Gastroesophageal sphincter (tissue), 4 donors: ENCODE results near the gene TESPA1. TPM values are rescaled to one million over a fixed set of nuclear protein-coding genes. Genes with fewer than 3 reads are reported as not detected.

Source experiments
- ATAC-seq: fragments of 150-250 bp; one replicate; pipeline ENCODE4 v1.9.1; 2016; ENCODE audit warnings: mild to moderate bottlenecking, moderate library complexity
- H3K27ac ChIP-seq, 4 donors: fragments of 200-600 bp; sonication (generic) in 3 of 4; 1 replicate in 3 of 4; 2 replicates in 1 of 4; pipeline ENCODE4 v1.5.1; 2016 to 2019
- H3K27me3 ChIP-seq: fragments of 200-600 bp; sonication (generic); one replicate; pipeline ENCODE4 v1.5.1; 2019
- H3K36me3 ChIP-seq, 2 donors: fragments of 200-600 bp; sonication (generic); one replicate each; pipeline ENCODE4 v1.5.1; 2019; ENCODE audit warnings: control low read depth in 1 of 2
- H3K4me1 ChIP-seq, 3 donors: fragments of 200-600 bp; sonication (generic); 1 replicate in 2 of 3; 2 replicates in 1 of 3; pipeline ENCODE4 v1.5.1; 2016 to 2019; ENCODE audit warnings: control low read depth in 2 of 3
- H3K4me3 ChIP-seq, 2 donors: fragments of 200-600 bp; sonication (generic); one replicate each; pipeline ENCODE4 v1.5.1; 2019; ENCODE audit warnings: mild to moderate bottlenecking in 1 of 2, moderate library complexity in 1 of 2
- H3K9me3 ChIP-seq, 3 donors: fragments of 200-600 bp; sonication (generic); one replicate each; pipeline ENCODE4 v1.5.1; 2017 to 2019; ENCODE audit warnings: control low read depth in 2 of 3
- EP300 ChIP-seq: sonication (generic); formaldehyde crosslinking; IDR thresholded peaks from one replicate; pipeline ENCODE4 v1.6.1; 2017; ENCODE audit warnings: antibody characterized with exemption, mild to moderate bottlenecking
- POLR2A ChIP-seq, 2 donors: fragments of 450-650 bp; IDR thresholded peaks; one replicate each; pipeline ENCODE4 v1.6.1; 2017; ENCODE audit warnings: antibody characterized with exemption in 2 of 2, mild to moderate bottlenecking in 2 of 2, moderate library complexity in 1 of 2
- POLR2AphosphoS5 ChIP-seq: sonication (generic); formaldehyde crosslinking; IDR thresholded peaks from one replicate; pipeline ENCODE4 v1.6.1; 2017; ENCODE audit warnings: antibody characterized with exemption
- WGBS, 2 donors: methylation state at CpG; one replicate each; pipeline ENCODE4 v1.1.5; 2018; ENCODE audit warnings: low coverage in 1 of 2; 5-methylcytosine and 5-hydroxymethylcytosine counted together
- total RNA-seq, 4 donors: library from RNA; depleted of rRNA; stranded (reverse); fragments of >200 nt; gene quantifications; one replicate each; pipeline ENCODE4 v1.1.0, GENCODE V29; 2016
- TF ChIP-seq, protein P1 (sequence below), 4 experiments: fragments of 200-600 bp in 2 of 4; fragments of 450-650 bp in 2 of 4; sonication (generic) in 1 of 4; IDR thresholded peaks; one replicate each; pipeline ENCODE4 v1.5.1; 2017 to 2019; ENCODE audit warnings: antibody characterized with exemption in 4 of 4, mild to moderate bottlenecking in 2 of 4, moderate library complexity in 2 of 4

Gene TESPA1
- total RNA-seq, 4 donors from 2014 or later, result 0.17 to 3.2 (median 1.8) TPM

GRCh38 chr12:54958048-54958658 is 26.4 kb downstream of the TESPA1 start:
- Histone ChIP-seq H3K27ac (no peak overlapping the region), H3K36me3 (no peaks in the 10 kb centered on the region), H3K4me1 (no peaks in the 10 kb centered on the region), H3K27me3 (peaks cover 8% of the 10 kb centered on the region), H3K9me3 (no peaks in the 10 kb centered on the region), H3K4me3 (no peak overlapping the region)
- TF ChIP-seq EP300 (no peak), POLR2A (IDR thresholded peaks at IDR 0.05) (no peak), POLR2AphosphoS5 (no peak)
- TF ChIP-seq, protein P1, sequence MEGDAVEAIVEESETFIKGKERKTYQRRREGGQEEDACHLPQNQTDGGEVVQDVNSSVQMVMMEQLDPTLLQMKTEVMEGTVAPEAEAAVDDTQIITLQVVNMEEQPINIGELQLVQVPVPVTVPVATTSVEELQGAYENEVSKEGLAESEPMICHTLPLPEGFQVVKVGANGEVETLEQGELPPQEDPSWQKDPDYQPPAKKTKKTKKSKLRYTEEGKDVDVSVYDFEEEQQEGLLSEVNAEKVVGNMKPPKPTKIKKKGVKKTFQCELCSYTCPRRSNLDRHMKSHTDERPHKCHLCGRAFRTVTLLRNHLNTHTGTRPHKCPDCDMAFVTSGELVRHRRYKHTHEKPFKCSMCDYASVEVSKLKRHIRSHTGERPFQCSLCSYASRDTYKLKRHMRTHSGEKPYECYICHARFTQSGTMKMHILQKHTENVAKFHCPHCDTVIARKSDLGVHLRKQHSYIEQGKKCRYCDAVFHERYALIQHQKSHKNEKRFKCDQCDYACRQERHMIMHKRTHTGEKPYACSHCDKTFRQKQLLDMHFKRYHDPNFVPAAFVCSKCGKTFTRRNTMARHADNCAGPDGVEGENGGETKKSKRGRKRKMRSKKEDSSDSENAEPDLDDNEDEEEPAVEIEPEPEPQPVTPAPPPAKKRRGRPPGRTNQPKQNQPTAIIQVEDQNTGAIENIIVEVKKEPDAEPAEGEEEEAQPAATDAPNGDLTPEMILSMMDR (IDR thresholded peaks at IDR 0.05), result peak; percentile 35 to 65 (median 58)
- ATAC-seq, result no peak
- WGBS, 2 donors, result 86 to 93% methylated on average over 3 of the region's 3 CpGs

- Histone ChIP-seq H3K27ac (no peak overlapping the region), H3K4me3 (no peak overlapping the region), H3K4me1 (no peaks in the 10 kb centered on the region), H3K36me3 (no peaks in the 10 kb centered on the region), H3K27me3 (peaks cover 8% of the 10 kb centered on the region), H3K9me3 (no peaks in the 10 kb centered on the region)
- TF ChIP-seq, protein P1 (IDR thresholded peaks at IDR 0.05), result no peak
- no peak for TF ChIP-seq EP300
- no peak for TF ChIP-seq POLR2A (IDR thresholded peaks at IDR 0.05)
- TF ChIP-seq POLR2AphosphoS5, result no peak
- ATAC-seq, result no peak
- 73 to 78% methylated on average over 9 of the region's 10 CpGs for WGBS, 2 donors
Measured at GRCh38 chr12:54956818-54957641, 27.5 kb downstream of the TESPA1 start.

GRCh38 chr12:54956322-54956721 is 28.2 kb downstream of the TESPA1 start:
- 63 to 72% methylated on average over 4 to 5 of the region's 5 CpGs for WGBS, 2 donors
- TF ChIP-seq EP300 (no peak), POLR2AphosphoS5 (no peak)

GRCh38 chr12:54954801-54955200 is 29.8 kb downstream of the TESPA1 start:
- H3K36me3 ChIP-seq, result no peaks in the 10 kb centered on the region
- H3K27me3 ChIP-seq, result peaks cover 8% of the 10 kb centered on the region
- no peak for TF ChIP-seq POLR2AphosphoS5
- TF ChIP-seq, protein P1 (IDR thresholded peaks at IDR 0.05), result no peak
- no peak for TF ChIP-seq EP300
- TF ChIP-seq POLR2A (IDR thresholded peaks at IDR 0.05), result no peak
- no peaks in the 10 kb centered on the region for H3K4me1 ChIP-seq
- H3K27ac ChIP-seq, result no peak overlapping the region
- no peaks in the 10 kb centered on the region for H3K9me3 ChIP-seq
- WGBS, 2 donors, result 58 to 81% methylated on average over 3 of the region's 3 CpGs
- H3K4me3 ChIP-seq, result no peak overlapping the region
- ATAC-seq, result no peak

More at GRCh38 chr12:54956322-54956721, 28.2 kb downstream of the TESPA1 start:
- Histone ChIP-seq H3K36me3 (no peaks in the 10 kb centered on the region), H3K27me3 (peaks cover 8% of the 10 kb centered on the region), H3K4me3 (no peak overlapping the region), H3K27ac (no peak overlapping the region), H3K4me1 (no peaks in the 10 kb centered on the region), H3K9me3 (no peaks in the 10 kb centered on the region)
- ATAC-seq, result no peak

DNA sequence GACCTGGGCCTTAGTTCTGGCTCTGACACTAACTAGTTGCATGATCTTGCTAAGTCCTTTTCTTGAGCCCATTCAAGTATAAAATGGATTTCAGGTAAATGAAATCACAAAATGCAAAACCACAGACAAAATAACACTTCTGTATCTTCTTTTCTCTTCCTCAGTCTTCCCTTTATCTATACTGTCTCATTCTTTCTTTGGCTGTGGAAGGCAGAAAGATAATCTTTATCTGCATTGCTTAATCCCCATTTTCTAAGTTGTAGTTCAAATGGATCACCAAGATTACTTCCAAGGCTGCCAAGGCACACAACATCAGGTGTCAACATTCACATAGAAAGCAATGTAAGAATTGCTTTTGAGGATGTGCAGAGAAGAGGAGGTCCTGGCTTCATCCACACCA is 30.3 kb downstream of the TESPA1 start:
- TF ChIP-seq POLR2AphosphoS5 (no peak), EP300 (no peak), POLR2A (IDR thresholded peaks at IDR 0.05) (no peak)
- TF ChIP-seq, protein P1 (IDR thresholded peaks at IDR 0.05), result no peak
- H3K36me3 ChIP-seq, result no peaks in the 10 kb centered on the region
- H3K9me3 ChIP-seq, result no peaks in the 10 kb centered on the region
- ATAC-seq, result no peak
- peaks cover 4% of the 10 kb centered on the region for H3K27me3 ChIP-seq
- H3K27ac ChIP-seq, result no peak overlapping the region
- no peaks in the 10 kb centered on the region for H3K4me1 ChIP-seq
- no peak overlapping the region for H3K4me3 ChIP-seq
